Measurements from ENCODE around the gene P2RY11. TPM values are rescaled to one million over a fixed set of nuclear protein-coding genes. Genes with fewer than 3 reads are reported as not detected.

Gene P2RY11
- total RNA-seq, 1 donor from 2014 or later, result 30.4 TPM

DNA sequence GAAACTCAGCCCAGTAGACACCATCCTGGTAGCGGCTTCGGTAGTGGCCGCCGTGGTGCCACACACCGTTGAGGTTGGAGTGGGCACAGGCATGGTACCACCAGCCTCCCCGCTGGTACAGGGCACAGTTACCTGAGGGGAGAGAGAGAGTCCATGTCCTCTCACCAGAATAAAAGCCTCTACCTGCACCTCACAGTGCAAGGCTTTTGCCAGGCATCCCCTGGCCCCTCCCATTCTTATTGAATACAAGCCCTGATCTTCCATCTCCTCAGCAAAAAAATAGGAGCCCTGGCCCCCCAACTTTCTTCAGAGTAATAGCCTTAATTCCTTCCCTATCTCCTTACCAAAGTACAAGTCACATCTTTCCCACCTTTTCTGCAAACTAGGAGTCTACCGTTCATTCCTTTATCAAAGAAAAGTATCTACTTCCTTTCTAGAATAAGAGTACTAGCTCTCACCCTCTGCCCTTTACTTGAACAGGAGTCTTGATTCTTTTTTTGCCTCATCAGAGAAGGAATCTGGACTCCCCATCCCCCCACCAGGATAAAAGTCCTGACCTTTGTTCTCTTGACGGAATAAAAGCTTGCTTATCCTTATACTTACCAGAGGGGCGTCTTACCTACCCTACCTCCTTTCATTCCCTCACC is 18.7 kb upstream of the P2RY11 start:
- intact Hi-C loops (cut with micrococcal nuclease), result no loop called here

GRCh38 chr19:10093295-10094186 is 18.0 kb upstream of the P2RY11 start:
- intact Hi-C loops (cut with micrococcal nuclease), result no loop called here

DNA sequence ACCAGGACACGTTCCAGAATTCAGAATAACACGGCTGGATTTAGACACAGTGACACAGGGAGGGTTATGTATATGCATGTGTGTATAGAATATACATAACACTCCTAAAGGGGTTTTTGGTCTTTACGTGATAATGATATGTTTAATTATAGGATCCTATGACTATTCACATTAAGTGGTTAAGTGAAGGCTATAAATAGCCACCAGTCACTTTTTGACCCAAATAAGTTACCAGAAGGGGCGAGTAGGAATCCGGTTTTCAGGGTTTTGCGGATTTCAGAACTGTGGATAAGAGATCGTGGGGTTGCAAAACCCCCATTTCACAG is 15.9 kb upstream of the P2RY11 start:
- intact Hi-C loops (cut with micrococcal nuclease), result no loop called here

DNA sequence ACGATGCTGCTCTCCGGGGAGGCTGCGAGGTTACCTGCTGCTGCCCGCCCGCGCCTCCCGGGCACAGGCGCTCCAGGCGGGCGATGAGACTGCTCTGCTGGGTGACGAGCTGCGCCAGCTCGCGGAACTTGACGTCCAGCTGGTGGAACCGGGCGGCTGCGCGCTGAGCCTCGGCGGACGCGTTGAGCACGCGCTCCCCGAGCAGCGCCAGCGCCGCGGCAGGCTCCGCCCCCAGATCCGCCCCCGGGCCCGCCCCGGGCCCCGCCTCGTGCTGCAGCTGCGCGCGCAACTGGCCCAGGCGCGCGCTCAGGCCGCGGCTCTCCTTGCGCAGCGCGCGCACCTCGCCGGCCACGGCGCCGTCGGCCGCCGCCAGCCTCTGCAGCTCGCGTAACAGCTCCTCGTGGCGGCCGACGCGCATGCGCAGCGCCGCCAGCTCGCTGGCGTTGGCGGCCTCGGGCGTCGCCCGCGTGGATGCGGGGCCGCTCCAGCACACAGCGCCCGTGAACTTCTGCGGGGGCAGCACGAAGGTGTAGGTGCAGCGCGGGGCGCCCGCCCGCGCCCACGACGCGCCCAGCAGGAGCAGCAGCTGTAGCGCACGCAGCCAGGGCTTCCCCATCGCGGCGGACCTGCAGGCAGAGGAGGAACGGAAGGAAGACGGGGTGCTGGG is 15.4 kb upstream of the P2RY11 start:
- intact Hi-C loops (cut with micrococcal nuclease), result loop anchor here (1.0 kb wide), 2 partner anchors 8 to 10 kb away; partner anchors contain the start of gene SHFL

DNA sequence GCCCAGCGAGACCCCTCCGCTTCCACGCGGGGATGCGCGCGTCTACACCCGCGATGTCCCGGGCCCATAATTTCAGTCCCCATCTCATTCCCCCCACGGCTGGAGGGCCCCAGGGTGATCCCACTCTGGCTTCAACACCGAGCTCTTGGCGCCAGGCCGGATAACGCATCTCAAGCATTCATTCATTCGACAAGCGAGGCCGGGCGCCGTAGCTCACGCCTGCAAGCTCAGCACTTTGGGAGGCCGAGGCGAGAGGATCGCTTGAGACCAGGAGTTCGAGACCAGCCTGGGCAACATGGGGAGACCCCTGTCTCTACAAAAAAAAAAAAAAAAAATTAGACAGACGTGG is 14.9 kb upstream of the P2RY11 start:
- intact Hi-C loops (cut with micrococcal nuclease), result loop anchor here (1.0 kb wide), 2 partner anchors 8 to 10 kb away; partner anchors contain the start of gene SHFL

DNA sequence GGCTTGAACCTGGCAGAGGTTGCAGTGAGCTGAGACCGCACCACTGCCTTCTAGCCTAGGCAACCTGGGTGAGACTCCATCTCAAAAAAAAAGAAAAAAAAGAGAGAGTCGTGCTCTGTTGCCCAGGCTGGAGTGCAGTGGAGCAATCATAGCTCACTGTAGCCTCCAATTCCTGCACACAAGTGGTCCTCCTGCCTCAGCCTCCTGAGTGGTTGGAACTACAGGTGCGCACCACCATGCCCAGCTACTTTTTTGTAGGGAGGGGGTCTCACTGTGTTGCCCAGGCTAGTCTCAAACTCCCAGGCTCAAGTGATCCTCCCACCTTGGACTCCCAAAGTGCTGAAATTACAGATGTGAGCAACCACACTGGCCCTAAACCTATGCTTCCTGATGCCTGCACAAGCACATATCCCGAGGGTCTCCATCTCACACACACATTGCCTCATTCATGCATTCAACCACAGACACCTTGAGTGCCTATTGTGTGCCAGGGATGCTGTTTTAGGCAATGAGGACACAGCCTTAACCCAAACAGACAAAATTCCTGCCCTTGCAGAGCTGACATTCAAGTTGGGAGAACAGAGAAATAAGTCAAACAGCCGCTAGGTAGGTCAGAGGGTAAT is 11.2 kb upstream of the P2RY11 start:
- intact Hi-C loops (cut with micrococcal nuclease), result loop anchor here (10.0 kb wide), 4 partner anchors 265 to 1405 kb away; partner anchors contain the start of genes LDLR, MBD3L1, PIN1 and ZNF558

- intact Hi-C loops (cut with micrococcal nuclease), result loop anchor here (10.0 kb wide), 4 partner anchors 268 to 1402 kb away; partner anchors contain the start of genes LDLR, MBD3L1, PIN1 and ZNF558
Measured at GRCh38 chr19:10102787-10103236, 8.7 kb upstream of the P2RY11 start.

DNA sequence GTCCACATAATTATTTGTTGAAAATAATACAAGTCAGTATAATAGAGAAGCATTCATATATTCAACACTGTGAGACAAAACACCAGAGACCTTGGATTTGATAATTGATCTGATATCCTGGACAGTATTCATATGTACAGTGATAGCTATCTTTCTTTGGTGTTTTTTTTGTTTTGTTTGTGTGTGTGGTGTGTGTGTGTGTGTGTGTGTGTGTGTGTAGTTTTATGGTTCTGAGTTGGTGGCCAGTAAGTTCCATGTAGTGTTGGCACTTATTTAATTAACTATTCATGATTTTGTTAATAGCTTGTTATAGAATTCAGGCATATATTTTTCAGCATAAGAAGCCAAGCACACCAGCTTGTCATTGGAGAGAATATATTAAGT is 7.4 kb upstream of the P2RY11 start:
- intact Hi-C loops (cut with micrococcal nuclease), result loop anchor here (1.0 to 10.0 kb wide), 7 partner anchors 8 to 1401 kb away; partner anchors contain the start of genes LDLR, MBD3L1, PIN1 and ZNF558

GRCh38 chr19:10104665-10105508 is 6.6 kb upstream of the P2RY11 start:
- intact Hi-C loops (cut with micrococcal nuclease), result loop anchor here (1.0 to 10.0 kb wide), 10 partner anchors 7 to 1400 kb away; partner anchors contain the start of genes CDKN2D, KRI1, LDLR and MBD3L1

GRCh38 chr19:10105509-10106099 is 5.9 kb upstream of the P2RY11 start:
- intact Hi-C loops (cut with micrococcal nuclease), result loop anchor here (1.0 to 10.0 kb wide), 9 partner anchors 14 to 1399 kb away; partner anchors contain the start of genes CDKN2D, EIF3G, KRI1 and LDLR

- intact Hi-C loops (cut with micrococcal nuclease), result loop anchor here (1.0 to 10.0 kb wide), 9 partner anchors 13 to 1398 kb away; partner anchors contain the start of genes CDKN2D, EIF3G, KRI1 and LDLR
Measured at GRCh38 chr19:10106100-10106936, 5.2 kb upstream of the P2RY11 start, which contains the start of gene PPAN. Gene PPAN (plus strand): TSS chr19:10106362. CDS start chr19:10106395, 33 bp downstream.

GRCh38 chr19:10107254-10107653 is 4.2 kb upstream of the P2RY11 start:
- intact Hi-C loops (cut with micrococcal nuclease), result loop anchor here (5.0 to 10.0 kb wide), 7 partner anchors 90 to 1398 kb away; partner anchors contain the start of genes CDKN2D, KRI1, LDLR and MBD3L1

- intact Hi-C loops (cut with micrococcal nuclease), result loop anchor here (5.0 to 10.0 kb wide), 7 partner anchors 89 to 1397 kb away; partner anchors contain the start of genes CDKN2D, KRI1, LDLR and MBD3L1
Measured at GRCh38 chr19:10107817-10108367, 3.6 kb upstream of the P2RY11 start.

DNA sequence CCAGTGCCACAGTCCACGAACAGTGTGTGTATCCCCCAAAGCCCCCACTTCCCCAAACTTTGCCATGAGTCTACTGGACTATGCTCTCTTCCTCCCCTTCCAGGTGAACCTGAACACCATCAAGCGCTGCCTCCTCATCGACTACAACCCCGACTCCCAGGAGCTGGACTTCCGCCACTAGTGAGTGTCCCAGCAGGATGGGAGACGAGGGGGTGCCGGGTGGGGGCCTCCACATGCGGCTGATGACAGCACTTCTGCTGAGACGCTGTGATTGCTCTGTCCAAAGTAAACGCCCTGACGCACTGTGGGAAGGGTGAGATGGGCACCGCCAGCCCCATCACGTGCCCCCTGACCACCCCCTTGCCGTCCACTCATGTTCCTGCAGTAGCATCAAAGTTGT is 2.0 kb upstream of the P2RY11 start:
- intact Hi-C loops (cut with micrococcal nuclease), result loop anchor here (5.0 to 10.0 kb wide), 7 partner anchors 88 to 1395 kb away; partner anchors contain the start of genes CDKN2D, KRI1, LDLR and MBD3L1

- intact Hi-C loops (cut with micrococcal nuclease), result no loop called here
Measured at GRCh38 chr19:10110076-10110971, 1.2 kb upstream of the P2RY11 start.

GRCh38 chr19:10110972-10111317 is 548 bp upstream of the P2RY11 start:
- intact Hi-C loops (cut with micrococcal nuclease), result no loop called here

Data from T-helper 1 cell treated with Interleukin-12 subunit alpha and Interleukin-12 subunit beta and Interleukin-4 antibody, amounts not matched to agents 30 ng/mL and 1 ng/mL, for 36 hours (primary cell).